SIG-M5 treated with dmso at 0.1 percent for 504 hours (cell line): Measurements from ENCODE around the gene PHETA1.
"Not testable (repeated sequence)": the region's sequence is repeated elsewhere in the genome, so short reads cannot be mapped to it uniquely, and the experiment has no call there.

Source experiments
- DNase-seq: peaks from one replicate; lab custom pipeline; 2025; ENCODE audit not compliant: unreplicated experiment; lab: John Stamatoyannopoulos, UW

Gene PHETA1

GRCh38 chr12:111351026-111351425 is 17.9 kb downstream of the PHETA1 start:
- DNase-seq, result no peak

GRCh38 chr12:111349748-111350520 is 19.0 kb downstream of the PHETA1 start:
- DNase-seq, result no peak

GRCh38 chr12:111349101-111349747 is 19.7 kb downstream of the PHETA1 start:
- DNase-seq, result no peak

GRCh38 chr12:111347891-111348644 is 20.8 kb downstream of the PHETA1 start:
- DNase-seq, result no peak

GRCh38 chr12:111344254-111344875 is 24.5 kb downstream of the PHETA1 start:
- DNase-seq, result no peak

GRCh38 chr12:111343181-111343580 is 25.7 kb downstream of the PHETA1 start:
- DNase-seq, result no peak

- DNase-seq, result no peak
Observed at GRCh38 chr12:111342376-111342775, 26.5 kb downstream of the PHETA1 start.

GRCh38 chr12:111341426-111342065 is 27.3 kb downstream of the PHETA1 start:
- no peak for DNase-seq

GRCh38 chr12:111340680-111341079 is 28.2 kb downstream of the PHETA1 start:
- peak; percentile 53 for DNase-seq

- DNase-seq, result no peak
Observed at GRCh38 chr12:111340231-111340630, 28.7 kb downstream of the PHETA1 start.

- DNase-seq, result no peak
Observed at GRCh38 chr12:111339321-111339938, 29.5 kb downstream of the PHETA1 start.

- DNase-seq, result no peak
Observed at GRCh38 chr12:111338096-111338495, 30.8 kb downstream of the PHETA1 start.

GRCh38 chr12:111337371-111337770 is 31.5 kb downstream of the PHETA1 start:
- DNase-seq, result no peak

GRCh38 chr12:111336411-111336810 is 32.5 kb downstream of the PHETA1 start:
- DNase-seq, result not testable (repeated sequence)

GRCh38 chr12:111335811-111336210 is 33.1 kb downstream of the PHETA1 start:
- no peak for DNase-seq

- not testable (repeated sequence) for DNase-seq
Observed at GRCh38 chr12:111335301-111335700, 33.6 kb downstream of the PHETA1 start.

- no peak for DNase-seq
Observed at GRCh38 chr12:111334393-111334915, 34.4 kb downstream of the PHETA1 start.

GRCh38 chr12:111330800-111331752 is 37.8 kb downstream of the PHETA1 start:
- peak; percentile 67 for DNase-seq

GRCh38 chr12:111328138-111328537 is 40.8 kb downstream of the PHETA1 start:
- no peak for DNase-seq
